T-helper 22 cell (primary cell): Measurements from ENCODE around the gene LGALS9.
"Not testable (repeated sequence)": the region's sequence is repeated elsewhere in the genome, so short reads cannot be mapped to it uniquely, and the experiment has no call there.

Experiments
- DNase-seq: peaks from one replicate; pipeline ENCODE4 v3.0.0-alpha.2; 2020; ENCODE audit warnings: low read depth

Gene LGALS9

GRCh38 chr17:27603880-27604794, 26.9 kb upstream of the LGALS9 start:
- DNase-seq: no peak

GRCh38 chr17:27605409-27605808, 25.6 kb upstream of the LGALS9 start:
- no peak for DNase-seq

GRCh38 chr17:27607521-27608091, 23.4 kb upstream of the LGALS9 start:
- no peak for DNase-seq

- DNase-seq: no peak
Measured at GRCh38 chr17:27608328-27609230, 22.4 kb upstream of the LGALS9 start.

- no peak for DNase-seq
Measured at GRCh38 chr17:27609611-27610303, 21.2 kb upstream of the LGALS9 start.

GRCh38 chr17:27610304-27610677, 20.7 kb upstream of the LGALS9 start:
- DNase-seq: no peak

- DNase-seq: no peak
Measured at GRCh38 chr17:27612160-27612770, 18.7 kb upstream of the LGALS9 start.

GRCh38 chr17:27613433-27613832, 17.6 kb upstream of the LGALS9 start:
- no peak for DNase-seq

GRCh38 chr17:27615121-27615520, 15.9 kb upstream of the LGALS9 start:
- DNase-seq: no peak

GRCh38 chr17:27616414-27616813, 14.6 kb upstream of the LGALS9 start:
- DNase-seq: no peak

- DNase-seq: no peak
Measured at GRCh38 chr17:27618417-27618816, 12.6 kb upstream of the LGALS9 start.

- no peak for DNase-seq
Measured at GRCh38 chr17:27620721-27621120, 10.3 kb upstream of the LGALS9 start.

GRCh38 chr17:27621536-27621935, 9.5 kb upstream of the LGALS9 start:
- no peak for DNase-seq

- no peak for DNase-seq
Measured at GRCh38 chr17:27621942-27622559, 8.9 kb upstream of the LGALS9 start.

GRCh38 chr17:27622986-27623385, 8.0 kb upstream of the LGALS9 start:
- no peak for DNase-seq

GRCh38 chr17:27623614-27624013, 7.4 kb upstream of the LGALS9 start:
- DNase-seq: no peak

- no peak for DNase-seq
Measured at GRCh38 chr17:27624539-27624938, 6.4 kb upstream of the LGALS9 start.

- no peak for DNase-seq
Measured at GRCh38 chr17:27625856-27626255, 5.1 kb upstream of the LGALS9 start.

- no peak for DNase-seq
Measured at GRCh38 chr17:27627514-27627913, 3.5 kb upstream of the LGALS9 start.

- no peak for DNase-seq
Measured at GRCh38 chr17:27628376-27628775, 2.6 kb upstream of the LGALS9 start.

GRCh38 chr17:27629260-27629659, 1.7 kb upstream of the LGALS9 start:
- DNase-seq: not testable (repeated sequence)
